Measurements from ENCODE around the gene ZNF219.
"Not testable (repeated sequence)": the region's sequence is repeated elsewhere in the genome, so short reads cannot be mapped to it uniquely, and the experiment has no call there.

Gene ZNF219

DNA sequence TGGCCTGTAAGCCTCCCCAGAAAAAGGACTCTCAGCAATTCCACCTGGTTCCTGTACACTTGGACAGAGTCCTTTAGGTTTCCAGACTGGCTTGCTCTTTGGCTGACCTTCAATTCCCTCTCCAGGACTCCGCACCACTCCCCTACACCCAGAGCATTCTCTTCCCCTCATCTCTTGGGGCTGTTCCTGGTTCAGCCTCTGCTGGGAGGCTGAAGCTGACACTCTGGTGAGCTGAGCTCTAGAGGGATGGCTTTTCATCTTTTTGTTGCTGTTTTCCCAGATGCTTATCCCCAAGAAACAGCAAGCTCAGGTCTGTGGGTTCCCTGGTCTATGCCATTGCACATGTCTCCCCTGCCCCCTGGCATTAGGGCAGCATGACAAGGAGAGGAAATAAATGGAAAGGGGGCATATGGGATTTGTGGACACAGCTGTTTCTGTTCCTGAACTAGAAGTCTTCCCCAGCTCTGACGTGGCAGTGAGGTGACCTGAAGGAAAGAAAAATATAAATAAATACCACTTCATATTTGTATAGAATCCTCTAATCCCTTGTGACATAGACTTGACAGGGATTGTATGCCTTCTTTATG, 55.0 kb downstream of the ZNF219 start:
- H3K4me3 ChIP-seq (ENCODE audit: low read depth, low read length), result no peak overlapping the region
- TF ChIP-seq, protein P1, sequence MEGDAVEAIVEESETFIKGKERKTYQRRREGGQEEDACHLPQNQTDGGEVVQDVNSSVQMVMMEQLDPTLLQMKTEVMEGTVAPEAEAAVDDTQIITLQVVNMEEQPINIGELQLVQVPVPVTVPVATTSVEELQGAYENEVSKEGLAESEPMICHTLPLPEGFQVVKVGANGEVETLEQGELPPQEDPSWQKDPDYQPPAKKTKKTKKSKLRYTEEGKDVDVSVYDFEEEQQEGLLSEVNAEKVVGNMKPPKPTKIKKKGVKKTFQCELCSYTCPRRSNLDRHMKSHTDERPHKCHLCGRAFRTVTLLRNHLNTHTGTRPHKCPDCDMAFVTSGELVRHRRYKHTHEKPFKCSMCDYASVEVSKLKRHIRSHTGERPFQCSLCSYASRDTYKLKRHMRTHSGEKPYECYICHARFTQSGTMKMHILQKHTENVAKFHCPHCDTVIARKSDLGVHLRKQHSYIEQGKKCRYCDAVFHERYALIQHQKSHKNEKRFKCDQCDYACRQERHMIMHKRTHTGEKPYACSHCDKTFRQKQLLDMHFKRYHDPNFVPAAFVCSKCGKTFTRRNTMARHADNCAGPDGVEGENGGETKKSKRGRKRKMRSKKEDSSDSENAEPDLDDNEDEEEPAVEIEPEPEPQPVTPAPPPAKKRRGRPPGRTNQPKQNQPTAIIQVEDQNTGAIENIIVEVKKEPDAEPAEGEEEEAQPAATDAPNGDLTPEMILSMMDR (IDR thresholded peaks at IDR 0.05; ENCODE audit: low read depth, low read length, missing control alignments), result no peak
- no peak for DNase-seq (ENCODE audit: low read depth)

DNA sequence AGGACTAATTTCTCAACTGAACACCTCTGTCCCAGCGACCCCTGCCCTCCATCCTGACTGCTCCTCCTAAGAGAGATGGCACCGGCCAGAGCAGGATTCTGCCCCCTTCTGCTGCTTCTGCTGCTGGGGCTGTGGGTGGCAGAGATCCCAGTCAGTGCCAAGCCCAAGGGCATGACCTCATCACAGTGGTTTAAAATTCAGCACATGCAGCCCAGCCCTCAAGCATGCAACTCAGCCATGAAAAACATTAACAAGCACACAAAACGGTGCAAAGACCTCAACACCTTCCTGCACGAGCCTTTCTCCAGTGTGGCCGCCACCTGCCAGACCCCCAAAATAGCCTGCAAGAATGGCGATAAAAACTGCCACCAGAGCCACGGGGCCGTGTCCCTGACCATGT, 55.5 kb downstream of the ZNF219 start:
- TF ChIP-seq, protein P1 (IDR thresholded peaks at IDR 0.05; ENCODE audit: low read depth, low read length, missing control alignments), result no peak
- no peak for DNase-seq (ENCODE audit: low read depth)
- no peak overlapping the region for H3K4me3 ChIP-seq (ENCODE audit: low read depth, low read length)

DNA sequence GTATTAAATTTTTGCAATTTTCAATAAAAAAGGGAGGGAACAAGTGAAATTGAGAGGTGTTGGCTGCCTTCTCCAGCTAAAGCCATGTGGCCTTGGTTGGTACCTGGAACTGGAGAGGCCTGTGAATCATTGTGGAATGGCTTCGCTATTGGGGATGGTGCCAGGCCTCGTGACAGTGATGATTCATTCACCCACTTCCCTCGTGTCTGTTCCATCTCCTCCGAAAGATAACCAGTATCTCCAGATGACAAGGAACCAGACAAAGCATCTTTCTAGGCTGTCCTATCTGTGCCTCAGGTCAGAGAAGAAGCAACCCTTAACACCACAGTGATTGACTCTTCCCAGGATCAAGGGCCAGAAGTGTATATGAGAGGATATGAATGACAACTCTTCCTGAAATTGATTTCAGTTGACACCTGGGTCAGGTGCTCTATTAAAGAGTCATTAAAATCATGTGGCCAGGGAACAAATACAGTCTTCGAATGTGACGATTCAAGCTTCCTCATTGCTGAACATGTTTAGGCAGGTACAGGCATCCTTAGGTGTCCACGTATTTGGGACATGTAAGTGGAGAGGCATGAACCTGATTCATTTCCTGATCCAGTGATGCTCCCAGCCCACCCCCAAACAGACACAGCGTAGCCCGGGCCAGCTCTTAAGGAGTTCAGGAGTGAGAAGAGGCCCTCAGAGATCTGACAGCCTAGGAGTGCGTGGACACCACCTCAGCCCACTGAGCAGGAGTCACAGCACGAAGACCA, 56.6 kb downstream of the ZNF219 start, which contains the start of gene RNASE7:
RNASE7 (plus strand) TSS at position 687 of the 758 bp plus-strand sequence. CDS start 631 bp downstream, outside the sequence.
- DNase-seq (ENCODE audit: low read depth), result no peak
- H3K4me3 ChIP-seq (ENCODE audit: low read depth, low read length), result no peak within 1 kb of the TSS
- TF ChIP-seq, protein P1 (IDR thresholded peaks at IDR 0.05; ENCODE audit: low read depth, low read length, missing control alignments), result no peak

DNA sequence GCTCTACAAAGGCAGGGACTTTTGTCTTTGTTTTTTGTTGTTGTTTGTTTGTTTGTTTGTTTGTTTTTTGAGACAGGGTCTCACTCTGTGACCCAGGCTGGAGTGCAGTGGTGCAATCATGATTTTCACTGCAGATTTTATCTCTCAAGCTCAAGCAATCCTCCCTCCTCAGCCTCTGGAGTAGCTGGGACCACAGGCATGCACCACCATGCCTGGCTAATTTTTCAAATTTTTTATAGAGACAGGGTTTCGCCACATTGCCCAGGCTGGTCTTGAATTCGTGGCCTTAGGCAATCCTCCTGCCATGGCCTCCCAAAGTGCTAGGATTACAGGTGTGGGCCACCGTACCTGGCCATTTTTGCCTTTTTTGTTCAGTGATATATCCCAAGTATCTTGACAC, 57.5 kb downstream of the ZNF219 start:
- H3K4me3 ChIP-seq (ENCODE audit: low read depth, low read length); DNase-seq (ENCODE audit: low read depth): not testable (repeated sequence)

DNA sequence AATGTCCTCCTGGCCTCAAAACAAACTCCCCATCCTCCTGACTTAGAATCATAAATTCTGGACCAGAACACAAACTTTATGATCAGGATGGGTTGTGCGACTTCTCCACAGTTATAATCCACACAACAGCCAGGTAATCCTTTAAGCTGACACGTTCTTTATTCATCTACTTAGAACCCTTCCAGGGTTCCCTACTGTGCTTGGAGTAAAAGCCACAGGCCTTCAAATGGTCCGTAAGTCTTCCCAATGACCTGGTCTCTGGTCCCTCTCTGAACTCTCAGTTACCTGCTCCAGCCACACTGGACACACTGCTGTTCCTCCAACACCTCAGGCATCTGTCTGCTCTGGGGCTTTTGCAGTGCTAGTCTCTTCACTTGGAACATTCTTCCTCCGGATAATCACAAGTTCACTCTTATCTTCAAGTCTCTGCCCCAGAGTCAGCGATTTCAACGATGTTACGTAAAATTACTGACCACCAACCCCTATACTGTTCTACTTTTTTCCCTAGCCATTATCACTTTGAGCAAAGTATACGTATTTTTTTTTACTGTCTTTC, 58.0 kb downstream of the ZNF219 start:
- H3K4me3 ChIP-seq (ENCODE audit: low read depth, low read length), result no peak overlapping the region

More for the DNA sequence above, 58.0 kb downstream of the ZNF219 start:
- TF ChIP-seq, protein P1 (IDR thresholded peaks at IDR 0.05; ENCODE audit: low read depth, low read length, missing control alignments), result no peak
- no peak for DNase-seq (ENCODE audit: low read depth)

All from GM12864 (cell line).